GM12892 (cell line): ENCODE measurements around the gene RUVBL2.

Experiments
- POLR2A ChIP-seq: IDR thresholded peaks from 2 replicates; pipeline ENCODE4 v1.6.1; 2011; ENCODE audit warnings: low read depth, low read length, control low read depth
- POLR2AphosphoS5 ChIP-seq: IDR thresholded peaks from 2 replicates; pipeline ENCODE4 v1.6.1; 2011; ENCODE audit warnings: low read depth, low read length, control low read depth
- TAF1 ChIP-seq: IDR thresholded peaks from 2 replicates; pipeline ENCODE4 v1.6.1; 2011; ENCODE audit warnings: low read depth, mild to moderate bottlenecking, control low read depth, low read length, borderline replicate concordance

- TF ChIP-seq POLR2AphosphoS5, result peak; percentile 94
- TF ChIP-seq POLR2A, result peak; percentile 92
- peak; percentile 92 for TF ChIP-seq TAF1
Observed at GRCh38 chr19:48993175-48994034, at the start of gene RUVBL2, which contains the start of gene GYS1.
